HG02763 (cell line): ENCODE data around the gene FAM90A1.
"Not testable (repeated sequence)": the region's sequence is repeated elsewhere in the genome, so short reads cannot be mapped to it uniquely, and the experiment has no call there.

Experiments used
- ATAC-seq: cut with Tn5 transposase; IDR thresholded peaks from one replicate; pipeline ENCODE4 v1.9.1; 2021; ENCODE audit warnings: mild to moderate bottlenecking, moderate library complexity; ENCODE audit not compliant: unreplicated experiment

Gene FAM90A1

GRCh38 chr12:8179989-8180585 is 47.3 kb downstream of the FAM90A1 start:
- not testable (repeated sequence) for ATAC-seq

- not testable (repeated sequence) for ATAC-seq
Measured at GRCh38 chr12:8172911-8173310, 54.5 kb downstream of the FAM90A1 start.
